BJ (cell line): ENCODE results near the gene RAB3GAP2. TPM values are rescaled to one million over a fixed set of nuclear protein-coding genes. Genes with fewer than 3 reads are reported as not detected.

Source experiments
- CTCF ChIA-PET: fragments of 350-600 bp; formaldehyde crosslinking; extraction: SDS; loops from one replicate; lab custom pipeline; 2021; ENCODE audit warnings: antibody characterized with exemption, inconsistent platforms; lab: Yijun Ruan, JAX
- POLR2A ChIA-PET: fragments of 300-600 bp; sonication (Branson Sonifier 250); formaldehyde crosslinking; extraction: SDS; loops from one replicate; lab custom pipeline; 2021; ENCODE audit warnings: antibody characterized with exemption; lab: Charles Lee
- DNase-seq: peaks from one replicate; pipeline ENCODE4 v3.0.0-alpha.2; 2011; ENCODE audit warnings: low read depth
- H3K27me3 ChIP-seq: 2 replicates; pipeline ENCODE4 v1.6.0; 2011; ENCODE audit warnings: low read length; ENCODE audit not compliant: control insufficient read depth, insufficient read depth
- H3K36me3 ChIP-seq: 2 replicates; pipeline ENCODE4 v1.5.1; 2011; ENCODE audit warnings: low read length; ENCODE audit not compliant: control insufficient read depth, insufficient read depth
- H3K4me3 ChIP-seq: 2 replicates; pipeline ENCODE4 v1.5.1; 2011; ENCODE audit warnings: low read depth, mild to moderate bottlenecking, control low read depth, low read length
- CTCF ChIP-seq: IDR thresholded peaks from 2 replicates; pipeline ENCODE4 v1.5.1; 2011; ENCODE audit warnings: low read depth, mild to moderate bottlenecking, control low read depth, inconsistent platforms, low read length, moderate library complexity; ENCODE audit not compliant: insufficient read depth
- polyA plus RNA-seq: library from polyadenylated mRNA; depleted of rRNA; stranded (reverse); fragments of >200 nt; gene quantifications from 2 replicates; pipeline ENCODE4 v1.2.3, GENCODE V29; 2011

The RAB3GAP2 gene
- polyA plus RNA-seq, 1 experiment = 25.1 TPM

GRCh38 chr1:220123889-220124288 is 148.4 kb downstream of the RAB3GAP2 start:
- ChIA-PET CTCF (interaction anchor here (0.8 to 1.2 kb wide), 4 partner anchors 9 to 132 kb away, joined by 3 read pairs; no protein-coding TSS in a partner anchor), POLR2A (no interaction called here)
- Histone ChIP-seq H3K27me3 (no peaks in the 10 kb centered on the region), H3K4me3 (no peak overlapping the region), H3K36me3 (no peaks in the 10 kb centered on the region; the same call in 1 of the 2 replicates)
- DNase-seq = no peak
- peak; percentile 35; the same call in 1 of the 2 replicates for TF ChIP-seq CTCF

- Histone ChIP-seq H3K27me3 (no peaks in the 10 kb centered on the region), H3K4me3 (no peak overlapping the region), H3K36me3 (no peaks in the 10 kb centered on the region)
- no peak for TF ChIP-seq CTCF
- no peak for DNase-seq
- ChIA-PET POLR2A (no interaction called here), CTCF (interaction anchor here (0.8 to 1.3 kb wide), 3 partner anchors 8 to 132 kb away, joined by 3 read pairs; no protein-coding TSS in a partner anchor)
These were observed 149.2 kb downstream of the RAB3GAP2 start for GRCh38 chr1:220123066-220123465.

- no peak for DNase-seq
- H3K27me3 ChIP-seq = no peaks in the 10 kb centered on the region
- no peak for TF ChIP-seq CTCF
- POLR2A ChIA-PET = no interaction called here
- no peaks in the 10 kb centered on the region for H3K36me3 ChIP-seq
- no peak overlapping the region for H3K4me3 ChIP-seq
- CTCF ChIA-PET = interaction anchor here (0.6 to 2.3 kb wide), 3 partner anchors 9 to 168 kb away, joined by 3 to 5 read pairs (median 3); no protein-coding TSS in a partner anchor
These were observed 150.3 kb downstream of the RAB3GAP2 start for GRCh38 chr1:220121791-220122530.

GRCh38 chr1:220119043-220119512 is 153.2 kb downstream of the RAB3GAP2 start:
- no peak for DNase-seq
- POLR2A ChIA-PET = no interaction called here
- no peaks in the 10 kb centered on the region for H3K36me3 ChIP-seq

More at GRCh38 chr1:220119043-220119512, 153.2 kb downstream of the RAB3GAP2 start:
- TF ChIP-seq CTCF = no peak
- CTCF ChIA-PET = no interaction called here
- no peak overlapping the region for H3K4me3 ChIP-seq
- no peaks in the 10 kb centered on the region for H3K27me3 ChIP-seq
